Caki2 (cell line): ENCODE results near the gene ENAH. TPM values are rescaled to one million over a fixed set of nuclear protein-coding genes. Genes with fewer than 3 reads are reported as not detected.
"Not testable (repeated sequence)": the region's sequence is repeated elsewhere in the genome, so short reads cannot be mapped to it uniquely, and the experiment has no call there.

Source experiments
- DNase-seq: peaks from one replicate; pipeline ENCODE4 v3.0.0-alpha.2; 2015; ENCODE audit warnings: low read depth
- in situ Hi-C: cut with HindIII; loops from 2 replicates; pipeline ENCODE4 v1.10.0; 2016; ENCODE audit warnings: low sequenced_read_pairs, low pct_unique_long_range_greater_than_20kb, mixed read lengths
- total RNA-seq: library from RNA; depleted of rRNA; stranded (reverse); fragments of >200 nt; shearing (Covaris generic); gene quantifications from 2 replicates; pipeline ENCODE4 v1.2.3, GENCODE V29; 2014; ENCODE audit warnings: low replicate concordance

Gene ENAH
- total RNA-seq, 1 experiment from 2014 or later = 69.6 TPM

DNA sequence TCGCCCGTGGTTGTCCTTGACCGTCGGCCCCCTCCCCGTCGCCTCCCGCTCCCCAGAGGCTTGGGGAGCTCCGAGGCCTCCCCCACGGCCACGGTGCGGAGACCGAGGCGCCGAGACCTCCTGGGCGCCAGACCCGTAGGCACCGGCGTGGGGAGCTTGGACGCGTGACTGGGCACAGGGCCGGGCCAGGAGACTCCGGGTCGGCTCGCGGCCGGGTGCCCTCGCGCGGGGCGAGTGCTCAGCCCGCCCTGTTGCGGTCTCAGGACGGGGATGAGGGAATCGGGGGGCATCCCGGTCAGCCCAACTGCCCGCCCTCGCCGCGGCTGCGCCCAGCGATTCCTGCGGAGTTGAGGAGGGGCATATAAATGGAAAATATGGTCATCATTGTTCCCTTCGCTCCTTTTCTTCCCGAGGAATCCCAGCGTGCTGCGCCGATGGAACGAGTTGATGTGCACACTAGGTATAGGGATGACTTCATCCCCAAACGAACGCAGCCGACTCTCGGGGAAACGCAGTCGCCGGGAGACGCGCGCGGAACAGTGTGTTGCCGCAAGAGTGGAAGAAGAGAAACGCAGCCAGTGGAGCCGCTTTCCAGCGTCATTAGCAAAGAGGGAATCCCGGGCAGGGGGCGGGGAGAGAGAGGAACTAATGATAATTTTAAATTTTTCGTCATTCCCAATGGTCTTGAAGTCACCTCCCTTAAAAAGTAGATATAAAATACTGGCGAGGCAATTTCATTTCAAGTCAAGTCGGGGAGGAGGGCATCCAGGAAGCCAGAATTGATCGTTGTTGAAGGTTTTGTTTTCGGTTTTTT is 747 bp upstream of the ENAH start:
- peak; percentile 81 for DNase-seq
- in situ Hi-C loops = no loop called here

DNA sequence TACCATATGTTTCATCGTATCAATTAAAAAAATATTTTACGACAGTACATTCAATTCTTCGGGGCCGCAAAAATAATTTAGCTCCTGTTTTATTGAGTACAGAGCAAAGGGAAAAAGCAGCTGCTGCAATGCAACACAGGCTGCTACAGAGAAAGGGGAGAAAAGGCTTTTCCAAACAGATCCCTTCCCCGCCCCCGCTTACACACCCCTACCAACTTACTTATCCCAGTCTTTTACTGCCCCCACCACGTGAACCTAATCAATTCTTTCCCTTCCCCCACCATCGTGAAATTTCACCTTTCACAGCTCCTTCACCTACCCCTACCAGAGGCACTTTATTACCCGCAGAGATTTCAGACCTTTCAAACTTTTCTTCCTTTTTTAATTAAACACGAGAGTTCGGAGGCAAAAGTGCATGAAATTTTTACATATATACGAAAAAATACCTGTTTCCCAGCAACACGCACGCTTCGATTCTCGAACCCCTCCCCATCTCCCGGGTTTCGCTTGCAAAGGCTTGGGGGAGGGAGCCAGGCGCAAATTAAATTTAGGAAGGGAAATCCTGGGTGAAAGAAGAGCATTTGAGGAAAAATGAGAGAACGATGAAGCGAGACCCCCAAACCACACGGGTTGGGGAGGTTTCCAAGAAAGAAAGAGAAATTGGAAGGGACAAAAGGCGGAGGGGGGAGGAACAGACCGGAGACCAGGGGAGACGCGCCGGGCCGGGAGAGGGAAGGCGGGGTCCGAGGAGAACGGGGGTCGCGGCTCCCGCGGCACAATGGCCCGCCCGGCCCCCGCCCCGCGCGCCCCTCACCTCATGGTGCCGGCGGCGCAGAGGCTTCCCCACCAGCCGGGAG is 823 bp downstream of the ENAH start:
- in situ Hi-C loops = no loop called here
- peak; percentile 45 for DNase-seq

DNA sequence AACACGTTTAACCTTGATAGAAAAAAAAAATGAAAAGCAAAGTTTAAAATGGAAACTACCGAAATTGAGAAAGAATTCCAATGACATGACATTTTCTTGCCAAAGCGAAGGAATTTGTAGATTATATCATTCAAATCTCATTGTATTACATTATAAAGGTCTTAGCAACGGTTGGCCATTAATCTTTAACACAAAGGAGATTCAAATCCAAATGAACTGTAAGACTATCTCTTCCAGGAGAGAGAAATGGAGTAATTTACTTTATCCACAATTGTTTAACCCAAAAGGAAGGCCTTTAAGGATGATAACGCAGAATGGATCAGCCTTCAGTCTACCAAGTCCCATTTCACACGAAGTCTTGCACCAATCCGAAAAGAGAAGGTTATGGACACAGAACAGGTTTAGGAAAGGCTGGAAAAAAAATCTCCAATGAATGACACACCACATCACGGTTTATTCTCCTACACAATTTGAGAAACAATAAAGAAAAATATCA is 1.5 kb downstream of the ENAH start:
- DNase-seq = peak; percentile 49
- in situ Hi-C loops = no loop called here

DNA sequence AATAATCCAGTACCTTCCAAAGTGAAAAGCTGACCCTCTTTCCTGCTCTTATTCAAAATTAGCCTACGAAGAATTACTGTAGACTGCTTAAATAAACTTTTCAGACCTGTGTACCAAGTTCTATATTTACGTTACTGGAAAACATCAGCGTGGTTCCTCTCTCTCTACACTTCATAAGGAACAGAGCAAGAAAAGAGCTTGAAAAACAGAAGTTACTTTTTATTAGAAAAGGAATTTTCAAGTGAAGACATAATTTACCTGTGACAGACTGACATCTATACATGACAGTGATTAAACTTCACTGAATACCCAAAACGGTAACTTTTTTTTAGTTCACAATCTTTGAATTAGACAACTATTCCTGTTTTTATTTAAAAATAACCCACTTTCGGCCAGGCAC is 2.7 kb downstream of the ENAH start:
- in situ Hi-C loops = no loop called here
- no peak for DNase-seq

DNA sequence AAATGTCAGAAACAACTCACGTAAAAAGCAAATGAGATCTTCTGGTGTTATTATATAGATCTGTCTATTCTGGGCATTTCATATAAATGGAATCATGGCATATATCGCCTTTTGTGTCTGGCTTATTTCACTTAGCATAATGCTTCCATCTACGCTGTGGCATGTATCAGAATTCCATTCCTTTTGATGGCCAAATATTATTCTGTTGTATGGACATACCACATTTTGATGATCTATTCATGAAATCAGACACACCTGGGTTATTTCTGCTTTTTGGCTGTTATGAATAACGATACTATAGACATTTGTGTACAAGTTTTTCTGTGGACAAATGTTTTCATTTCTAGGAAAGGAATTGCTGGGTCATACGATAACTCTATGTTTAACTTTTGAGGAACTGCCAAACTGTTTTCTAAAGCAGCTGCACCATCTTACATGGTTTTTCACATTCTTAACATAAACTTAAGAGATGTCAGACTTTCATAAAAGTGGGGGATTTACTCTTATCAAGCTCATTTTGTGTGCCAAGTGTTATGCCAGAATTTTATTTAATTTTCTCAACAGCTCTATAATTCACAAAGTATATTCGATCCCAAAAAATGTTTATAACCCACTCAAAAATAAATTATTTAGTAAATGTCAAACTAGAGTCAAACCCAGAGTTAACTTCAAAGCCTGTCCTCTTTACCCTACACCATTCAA is 7.6 kb downstream of the ENAH start:
- DNase-seq = no peak
- in situ Hi-C loops = no loop called here

DNA sequence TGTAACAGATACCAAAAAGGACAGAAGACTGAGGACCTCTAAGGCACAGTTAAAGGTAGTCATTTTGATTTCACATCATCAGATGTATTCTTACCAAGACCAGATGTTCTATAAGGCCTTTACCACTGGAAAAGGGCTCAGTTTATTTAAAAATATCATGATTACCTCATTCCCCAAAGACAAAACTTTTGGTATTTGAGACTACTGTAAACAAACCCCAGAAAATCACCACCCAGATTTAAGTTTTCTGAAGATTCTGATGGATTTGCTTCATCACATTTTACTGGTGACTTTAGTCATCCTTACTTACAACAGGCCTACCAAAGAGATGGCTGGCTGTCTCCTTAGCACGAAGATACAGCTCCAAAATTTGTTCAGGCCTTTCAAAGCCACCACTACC is 8.3 kb downstream of the ENAH start:
- in situ Hi-C loops = no loop called here
- no peak for DNase-seq

DNA sequence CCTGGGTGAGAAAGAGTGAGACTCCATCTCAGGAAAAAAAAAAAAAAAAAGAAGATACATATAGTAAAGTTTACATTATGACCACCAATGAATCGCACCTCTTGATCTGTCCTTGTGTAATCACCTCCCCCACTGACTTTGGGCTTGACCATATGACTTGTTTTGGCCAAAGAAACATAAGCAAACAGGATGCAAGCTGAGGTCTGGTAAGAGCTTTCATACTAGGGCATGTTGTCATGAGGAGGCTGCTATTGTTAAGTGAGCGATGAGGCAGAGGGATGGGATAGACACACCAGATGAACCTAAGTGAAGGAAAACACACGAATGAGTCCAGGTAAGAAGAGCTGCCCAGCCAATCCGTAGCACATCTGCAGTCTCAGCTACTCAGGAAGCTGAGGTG is 10.7 kb downstream of the ENAH start:
- no peak for DNase-seq
- in situ Hi-C loops = no loop called here

DNA sequence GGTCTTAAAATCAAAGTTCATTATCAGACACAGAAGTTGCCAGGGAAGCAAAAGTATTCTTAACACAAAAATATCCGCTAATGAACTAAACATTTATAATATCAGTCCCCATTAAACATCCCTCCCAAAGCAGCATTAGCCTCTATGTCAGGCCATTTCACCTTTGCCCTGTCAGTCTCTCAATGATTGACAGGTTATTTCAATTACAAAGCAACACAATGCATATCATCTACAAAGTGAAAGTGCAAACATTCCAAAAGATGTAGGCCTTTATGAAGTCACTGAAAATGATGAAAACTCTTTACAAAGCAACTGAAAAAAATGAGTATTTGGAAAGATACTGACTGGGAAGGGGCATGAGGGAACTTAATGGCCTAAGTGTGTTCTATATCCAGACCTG is 14.1 kb downstream of the ENAH start:
- DNase-seq = no peak
- in situ Hi-C loops = no loop called here

DNA sequence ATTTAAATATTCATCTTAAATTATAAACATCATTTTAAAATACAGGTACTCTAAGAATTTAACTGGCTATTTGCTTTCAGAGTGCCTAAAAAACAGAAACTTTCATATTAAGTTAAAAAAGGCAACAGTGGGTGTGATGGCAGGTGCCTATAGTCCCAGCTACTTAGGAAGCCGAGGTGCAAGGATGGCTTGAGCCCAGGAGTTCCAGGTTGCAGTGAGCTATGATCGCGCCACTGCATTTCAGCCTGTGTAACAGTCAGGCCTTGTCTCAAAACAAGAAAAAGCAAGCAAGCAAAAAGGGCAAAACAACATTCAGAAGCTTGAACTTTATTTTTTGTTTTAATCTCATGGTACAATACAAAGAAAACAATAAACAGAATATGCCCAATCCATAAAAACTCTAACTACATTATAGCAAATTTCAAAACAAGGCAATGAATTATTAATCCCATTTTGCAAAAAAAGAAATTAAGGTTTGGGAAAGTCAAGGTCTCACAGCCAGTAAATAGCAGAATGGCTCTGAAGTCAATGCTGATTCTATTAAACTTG is 15.2 kb downstream of the ENAH start:
- in situ Hi-C loops = no loop called here
- no peak for DNase-seq

DNA sequence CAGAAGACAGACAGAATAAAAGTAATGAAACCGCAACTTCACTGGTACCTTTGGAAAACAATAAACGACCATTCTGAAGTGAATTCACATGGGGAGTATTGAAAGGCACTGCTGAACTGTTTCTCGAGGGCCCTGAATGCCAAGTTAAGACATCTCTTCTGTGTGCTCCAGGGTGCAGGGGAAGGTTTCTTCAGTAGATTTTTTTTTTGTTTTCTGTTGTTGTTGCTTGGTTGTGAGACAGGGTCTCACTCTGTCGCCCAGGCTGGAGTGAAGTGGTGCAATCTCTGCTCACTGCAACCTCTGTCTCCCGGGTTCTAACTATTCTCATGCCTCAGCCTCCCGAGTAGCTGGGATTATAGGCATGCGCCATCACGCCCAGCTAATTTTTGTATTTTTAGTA is 15.9 kb downstream of the ENAH start:
- DNase-seq, in situ Hi-C loops: not testable (repeated sequence)

DNA sequence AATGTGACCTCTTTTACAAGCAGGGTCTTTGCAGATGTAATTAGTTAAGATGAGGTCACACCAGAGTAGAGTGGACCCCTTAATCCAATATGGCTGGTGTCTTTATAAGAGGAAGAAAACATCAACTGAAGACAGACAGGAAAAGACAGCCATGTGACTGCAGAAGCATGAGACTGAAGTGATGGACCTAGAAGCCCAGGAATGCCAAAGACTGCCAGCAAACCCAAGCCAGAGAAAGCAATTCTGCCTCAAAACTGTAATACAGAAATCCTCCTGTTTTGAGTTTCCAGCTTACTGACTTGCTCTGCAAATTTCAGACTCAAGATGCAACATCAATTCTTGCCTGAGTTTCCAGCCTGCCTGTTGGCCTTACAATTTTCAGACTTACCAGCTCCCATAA is 17.3 kb downstream of the ENAH start:
- DNase-seq = no peak
- in situ Hi-C loops = no loop called here

DNA sequence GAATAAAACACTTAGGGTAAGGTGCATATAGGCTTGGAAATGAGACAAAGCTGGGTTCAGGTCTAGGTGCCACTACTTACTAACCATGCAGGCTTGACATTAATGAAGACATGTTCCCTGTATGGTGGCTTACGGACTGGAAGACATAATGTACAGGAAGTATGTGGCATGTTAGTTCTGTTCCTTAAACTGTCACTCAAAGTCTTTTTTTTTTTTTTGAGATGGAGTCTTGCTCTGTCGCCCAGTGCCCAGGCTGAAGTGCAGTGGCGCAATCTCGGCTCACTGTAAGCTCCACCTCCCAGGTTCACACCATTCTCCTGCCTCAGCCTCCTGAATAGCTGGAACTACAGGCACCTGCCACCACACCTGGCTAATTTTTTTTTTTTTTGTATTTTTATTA is 20.1 kb downstream of the ENAH start:
- DNase-seq, in situ Hi-C loops: not testable (repeated sequence)

DNA sequence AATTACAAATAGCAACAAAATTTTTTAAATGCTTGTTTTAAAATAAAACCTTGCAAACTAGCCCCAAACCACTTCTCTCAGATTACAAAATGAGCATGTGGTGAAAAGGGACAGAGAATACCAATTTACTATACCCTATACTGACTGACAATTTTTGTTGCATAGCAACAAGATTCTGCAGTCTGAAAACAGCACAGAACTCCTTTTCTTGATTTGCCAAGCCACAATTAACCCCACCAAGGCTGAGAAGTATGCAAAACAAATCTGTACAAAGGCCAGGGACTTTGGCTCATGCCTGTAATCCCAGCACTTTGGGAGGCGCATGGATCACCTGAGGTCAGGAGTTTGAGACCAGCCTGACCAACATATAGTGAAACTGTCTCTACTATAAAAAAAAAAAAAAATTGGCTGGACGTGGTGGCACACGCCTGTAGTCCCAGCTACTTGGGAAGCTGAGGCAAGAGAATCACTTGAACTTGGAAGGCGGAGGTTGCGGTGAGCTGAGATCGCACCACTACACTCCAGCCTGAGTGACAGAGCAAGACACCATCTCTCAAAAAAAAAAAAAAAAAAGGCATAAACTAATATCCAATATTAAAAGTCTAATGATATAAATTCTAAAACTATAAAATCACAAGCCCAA is 21.8 kb downstream of the ENAH start:
- DNase-seq = no peak
- in situ Hi-C loops = no loop called here

DNA sequence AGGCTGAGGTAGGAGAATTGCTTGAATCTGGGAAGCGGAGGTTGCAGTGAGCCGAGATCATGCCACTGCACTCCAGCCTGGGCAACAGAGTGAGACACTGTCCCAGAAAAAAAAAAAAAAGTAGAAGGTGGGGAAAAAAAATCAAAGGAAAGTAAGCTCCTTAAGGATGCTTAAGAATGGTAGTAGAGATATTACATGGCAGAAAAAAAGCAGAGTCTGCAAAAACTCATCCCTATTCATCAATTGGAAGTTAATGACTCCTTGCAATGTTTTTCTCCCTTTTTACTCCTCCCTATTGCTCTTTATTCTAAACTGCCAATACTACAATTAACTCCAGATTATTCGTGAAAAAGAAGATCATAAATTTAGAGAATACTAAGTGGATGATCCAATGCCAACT is 23.4 kb downstream of the ENAH start:
- DNase-seq = no peak
- in situ Hi-C loops = no loop called here

DNA sequence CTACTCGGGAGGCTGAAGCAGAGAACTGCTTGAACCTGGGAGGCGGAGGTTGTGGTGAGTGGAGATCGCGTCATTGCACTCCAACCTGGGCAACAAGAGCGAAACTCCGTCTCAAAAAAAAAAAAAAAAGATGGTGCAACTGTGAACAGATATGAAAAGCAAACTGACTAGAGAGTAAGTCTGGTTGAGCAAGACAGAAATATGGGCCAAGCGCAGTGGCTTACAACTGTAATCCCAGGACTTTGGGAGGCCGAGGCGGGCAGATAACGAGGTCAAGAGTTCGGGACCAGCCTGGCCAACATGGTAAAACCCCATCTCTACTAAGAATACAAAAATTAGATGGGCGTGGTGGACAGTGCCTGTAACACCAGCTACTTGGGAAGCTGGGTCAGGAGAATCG is 24.1 kb downstream of the ENAH start:
- DNase-seq, in situ Hi-C loops: not testable (repeated sequence)

DNA sequence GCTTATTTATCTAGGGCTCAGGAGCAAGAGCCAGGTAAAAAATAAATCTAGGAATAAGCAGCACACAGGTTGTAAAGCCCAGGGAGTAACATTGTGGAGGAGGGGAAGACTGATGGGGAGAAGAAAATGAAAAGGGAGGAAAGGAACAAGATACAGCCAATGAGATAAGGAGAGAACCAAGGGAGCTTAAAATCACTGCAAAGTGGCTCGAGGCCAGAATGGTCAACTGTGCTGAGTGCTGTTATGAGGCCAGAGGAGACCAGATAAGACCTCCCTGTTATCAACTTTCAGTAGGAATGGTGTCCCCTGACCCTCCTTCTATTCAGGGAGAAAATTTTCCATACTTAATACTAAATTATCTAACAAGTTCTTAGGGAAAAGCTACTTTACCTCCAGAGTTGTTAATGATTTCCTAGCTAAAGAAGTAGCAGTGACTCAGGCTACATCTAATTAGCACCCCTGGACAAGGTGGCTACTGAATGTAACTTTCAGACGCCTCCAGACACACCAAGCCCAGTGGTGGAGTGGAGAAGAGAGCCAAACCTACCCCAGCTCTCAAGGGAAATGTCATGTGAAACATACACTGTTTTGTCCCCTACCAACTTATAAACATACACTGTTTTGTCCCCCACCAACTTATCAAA is 25.5 kb downstream of the ENAH start:
- in situ Hi-C loops = no loop called here

DNA sequence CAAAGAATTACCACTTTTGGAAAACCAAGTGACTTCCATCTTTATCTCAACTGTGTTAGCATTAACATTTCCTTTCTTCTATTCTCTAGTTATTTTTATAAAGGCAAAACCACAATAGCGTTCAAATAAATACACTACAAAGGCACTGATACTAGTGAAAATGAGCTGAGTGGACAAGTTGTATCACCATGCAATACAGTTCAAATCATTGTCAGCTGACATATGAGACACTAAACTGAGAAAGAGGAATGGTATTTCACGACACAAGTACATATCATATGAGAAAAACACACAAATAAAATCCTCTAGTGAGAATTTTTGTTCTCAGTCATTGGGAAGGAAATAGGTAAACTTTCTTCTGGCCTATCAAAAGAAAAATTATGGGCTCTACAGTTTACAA is 26.2 kb downstream of the ENAH start:
- no peak for DNase-seq
- in situ Hi-C loops = no loop called here

More for the DNA sequence above, 25.5 kb downstream of the ENAH start:
- peak; percentile 45 for DNase-seq

DNA sequence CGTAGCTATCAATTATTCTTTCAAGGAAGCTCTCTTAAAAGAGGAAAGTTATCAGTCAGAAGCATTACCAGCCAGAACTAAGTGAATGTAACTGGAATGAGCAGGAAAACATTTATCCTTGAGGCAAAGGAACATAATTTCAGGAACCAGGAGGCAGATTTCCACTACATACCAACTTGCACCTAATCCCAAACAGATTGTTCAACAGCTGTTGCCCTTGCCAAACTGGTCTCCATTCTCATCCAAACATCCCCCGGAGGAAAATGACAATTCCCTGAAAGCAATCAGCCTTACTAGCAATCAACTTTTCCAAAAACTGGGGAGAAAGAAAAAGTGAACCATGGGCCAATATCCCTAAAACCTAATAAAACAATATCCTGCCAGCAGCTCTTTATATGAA is 35.0 kb downstream of the ENAH start:
- DNase-seq = no peak
- in situ Hi-C loops = no loop called here
